ENCODE measurements around the gene TMEM151A. TPM values are rescaled to one million over a fixed set of nuclear protein-coding genes. Genes with fewer than 3 reads are reported as not detected.
"Not testable (repeated sequence)": the region's sequence is repeated elsewhere in the genome, so short reads cannot be mapped to it uniquely, and the experiment has no call there.

TMEM151A gene
- polyA plus RNA-seq, 4 donors = 0.12 to 0.24 TPM; not detected in 2

DNA sequence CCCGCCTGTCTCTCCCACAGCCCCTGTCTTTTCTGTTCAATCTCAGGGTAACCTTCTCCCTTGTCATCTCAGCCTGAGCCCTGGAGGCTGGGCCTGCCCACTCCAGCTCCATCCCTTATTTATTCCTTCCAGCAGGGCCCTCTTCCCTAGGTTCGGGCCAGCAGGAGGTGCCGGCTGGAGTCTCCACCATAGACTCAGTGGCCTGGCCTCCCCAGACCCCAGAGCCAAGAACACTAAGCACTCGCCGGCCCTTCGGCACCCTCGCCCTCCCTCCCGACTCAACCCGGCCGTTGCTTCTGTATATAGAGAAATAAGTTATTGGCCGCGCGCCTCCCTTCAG, 24.7 kb upstream of the TMEM151A start:
- no peak for DNase-seq (ENCODE audit: low read depth in 4 of 4, low spot score in 2 of 4)

- DNase-seq (ENCODE audit: low read depth in 4 of 4, low spot score in 2 of 4) = peak; percentile 78 to 83 (median 78)
Observed at GRCh38 chr11:66267379-66268243, 24.1 kb upstream of the TMEM151A start.

GRCh38 chr11:66268244-66268951, 23.3 kb upstream of the TMEM151A start, which contains the start of gene RAB1B:
Gene RAB1B (plus strand): TSS chr11:66268639. CDS start chr11:66268680, 41 bp downstream.
- peak; percentile 99 for DNase-seq (ENCODE audit: low read depth in 4 of 4, low spot score in 2 of 4)

GRCh38 chr11:66268952-66269905, 22.5 kb upstream of the TMEM151A start:
- no peak for DNase-seq (ENCODE audit: low read depth in 4 of 4, low spot score in 2 of 4)

DNA sequence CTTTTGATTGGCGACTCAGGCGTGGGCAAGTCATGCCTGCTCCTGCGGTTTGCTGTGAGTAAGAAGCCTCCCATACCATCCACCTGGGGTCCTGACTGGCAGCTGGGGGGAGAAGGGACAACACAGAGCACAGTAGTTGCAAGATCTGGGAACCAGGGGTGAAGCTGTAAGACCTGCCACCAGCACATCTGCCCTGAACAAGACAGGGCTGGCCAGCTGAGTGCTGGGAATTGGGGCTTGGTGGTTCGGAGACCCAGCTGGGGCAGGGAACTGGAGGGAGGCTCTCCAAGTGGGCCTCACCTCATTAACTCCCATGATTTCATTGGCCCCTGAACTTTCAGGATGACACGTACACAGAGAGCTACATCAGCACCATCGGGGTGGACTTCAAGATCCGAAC, 19.9 kb upstream of the TMEM151A start:
- no peak for DNase-seq (ENCODE audit: low read depth in 4 of 4, low spot score in 2 of 4)

GRCh38 chr11:66272596-66272995, 19.1 kb upstream of the TMEM151A start:
- DNase-seq (ENCODE audit: low read depth in 4 of 4, low spot score in 2 of 4) = no peak

GRCh38 chr11:66274219-66274618, 17.5 kb upstream of the TMEM151A start:
- DNase-seq (ENCODE audit: low read depth in 4 of 4, low spot score in 2 of 4) = no peak

- no peak for DNase-seq (ENCODE audit: low read depth in 4 of 4, low spot score in 2 of 4)
Observed at GRCh38 chr11:66275396-66275795, 16.3 kb upstream of the TMEM151A start.

- no peak for DNase-seq (ENCODE audit: low read depth in 4 of 4, low spot score in 2 of 4)
Observed at GRCh38 chr11:66275984-66276612, 15.6 kb upstream of the TMEM151A start.

- DNase-seq (ENCODE audit: low read depth in 4 of 4, low spot score in 2 of 4) = not testable (repeated sequence)
Observed at GRCh38 chr11:66276619-66277018, 15.1 kb upstream of the TMEM151A start.

DNA sequence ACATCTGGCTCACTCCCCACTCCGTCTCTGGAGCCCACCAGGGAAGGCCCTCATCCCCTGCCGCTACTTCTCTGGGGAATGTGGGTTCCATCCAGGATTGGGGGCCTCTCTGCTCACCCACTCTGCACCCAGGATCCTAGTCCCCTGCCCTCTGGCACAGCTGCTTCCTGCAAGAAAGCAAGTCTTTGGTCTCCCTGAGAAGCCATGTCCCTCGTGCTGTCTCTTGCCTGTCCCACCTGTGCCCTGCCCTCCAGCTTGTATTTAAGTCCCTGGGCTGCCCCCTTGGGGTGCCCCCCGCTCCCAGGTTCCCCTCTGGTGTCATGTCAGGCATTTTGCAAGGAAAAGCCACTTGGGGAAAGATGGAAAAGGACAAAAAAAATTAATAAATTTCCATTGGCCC, 14.6 kb upstream of the TMEM151A start:
- not testable (repeated sequence) for DNase-seq (ENCODE audit: low read depth in 4 of 4, low spot score in 2 of 4)

DNA sequence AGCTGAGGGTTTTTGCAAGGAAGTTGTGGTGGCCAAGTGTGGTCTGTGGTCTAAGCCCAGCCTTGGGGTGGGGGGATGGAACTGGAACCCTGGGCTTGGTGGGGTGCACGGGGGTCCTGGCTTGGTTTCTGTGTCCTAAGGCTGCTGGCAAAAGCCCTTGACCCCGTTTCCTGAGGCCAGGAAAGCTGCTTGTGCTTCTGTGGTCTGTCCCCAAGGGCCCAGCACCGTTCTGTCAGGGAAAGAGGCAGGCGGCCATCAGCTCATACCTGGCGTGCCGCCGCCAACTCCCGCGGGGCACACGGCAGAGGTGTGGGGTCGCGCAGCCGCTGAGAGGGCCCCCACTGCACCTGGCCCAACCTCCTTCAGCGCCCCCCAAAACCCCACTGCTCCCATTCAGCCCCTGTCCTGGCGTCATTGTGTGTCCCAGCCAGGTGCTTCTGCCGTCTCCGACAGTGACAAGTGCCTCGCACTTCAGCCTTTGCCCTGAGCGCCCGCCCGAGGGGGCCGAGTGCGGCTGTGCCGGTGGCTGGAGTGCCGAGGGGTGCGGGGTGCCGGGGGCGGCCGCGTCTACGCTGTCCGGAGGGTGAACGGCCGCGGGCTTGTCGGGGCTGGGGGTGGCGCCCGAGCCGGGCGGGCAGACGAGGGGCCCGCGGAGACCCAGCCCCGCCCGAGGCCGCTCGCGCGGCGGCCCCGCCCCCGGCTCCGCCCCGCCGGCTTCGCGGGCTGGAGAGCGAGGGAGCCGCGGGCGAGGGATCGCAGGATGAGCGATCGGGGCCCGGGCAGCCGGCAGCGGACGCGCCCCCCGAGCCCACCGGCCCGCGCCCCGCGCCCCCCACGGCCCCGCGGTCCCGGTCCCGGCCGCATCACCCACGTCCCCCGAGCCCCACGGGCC, 14.0 kb upstream of the TMEM151A start, which contains the start of gene CNIH2:
CNIH2 (plus strand) TSS at position 705 of the 892 bp plus-strand sequence. CDS start 282 bp downstream, outside the sequence.
- DNase-seq (ENCODE audit: low read depth in 4 of 4, low spot score in 2 of 4) = no peak

- DNase-seq (ENCODE audit: low read depth in 4 of 4, low spot score in 2 of 4) = no peak
Observed at GRCh38 chr11:66278363-66279091, 13.2 kb upstream of the TMEM151A start.

DNA sequence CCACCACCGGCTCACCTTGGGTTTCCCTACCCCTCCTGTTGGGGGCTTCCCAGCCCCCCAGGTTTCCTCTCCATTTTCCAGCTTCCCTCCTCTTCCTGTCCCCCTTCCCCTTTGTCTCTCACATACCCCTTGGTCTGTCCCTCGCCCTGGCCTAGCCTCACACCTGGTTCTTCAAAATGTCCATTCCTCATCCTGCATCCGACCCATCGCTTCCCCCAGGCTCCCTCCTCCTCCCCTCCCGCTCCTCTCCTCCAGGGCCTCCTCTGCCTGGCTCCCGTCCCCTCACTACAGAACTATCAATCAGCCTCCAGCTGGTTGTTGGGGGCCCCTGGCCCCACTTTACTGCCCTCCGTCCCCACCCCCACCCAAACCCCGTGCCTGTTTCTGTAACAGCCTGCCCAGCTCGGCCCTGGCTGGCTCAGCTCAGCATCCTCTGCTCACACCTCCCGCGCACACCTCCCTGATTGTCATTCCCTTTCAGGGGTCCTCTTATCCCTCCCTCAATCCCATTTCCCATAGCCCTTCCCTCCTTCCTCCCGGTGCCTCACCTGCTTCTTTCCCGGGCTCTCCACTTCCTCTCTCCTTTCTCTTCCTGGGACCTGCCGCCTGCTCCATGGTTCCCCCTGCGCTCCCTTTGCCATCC, 12.5 kb upstream of the TMEM151A start:
- no peak for DNase-seq (ENCODE audit: low read depth in 4 of 4, low spot score in 2 of 4)

DNA sequence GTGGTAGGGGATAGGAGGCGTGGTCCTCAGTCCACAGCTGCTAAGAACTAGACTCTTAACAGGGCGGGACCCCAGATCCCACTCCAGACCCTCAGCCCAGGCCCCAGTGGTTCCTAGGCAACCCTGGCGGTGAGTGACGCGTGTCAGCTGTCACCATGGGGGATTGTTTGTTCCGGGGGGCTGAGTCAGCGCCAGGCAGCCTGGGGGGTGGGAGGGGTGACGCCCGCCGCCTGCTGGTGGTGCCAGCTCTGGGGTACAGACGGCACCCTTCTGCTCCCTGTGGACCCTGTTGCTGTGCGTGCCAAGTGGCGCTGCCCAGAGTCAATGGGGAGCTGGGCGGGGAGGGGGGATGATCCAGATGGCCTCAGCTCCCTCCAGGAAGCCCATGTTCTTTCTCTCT, 11.3 kb upstream of the TMEM151A start:
- no peak for DNase-seq (ENCODE audit: low read depth in 4 of 4, low spot score in 2 of 4)

DNA sequence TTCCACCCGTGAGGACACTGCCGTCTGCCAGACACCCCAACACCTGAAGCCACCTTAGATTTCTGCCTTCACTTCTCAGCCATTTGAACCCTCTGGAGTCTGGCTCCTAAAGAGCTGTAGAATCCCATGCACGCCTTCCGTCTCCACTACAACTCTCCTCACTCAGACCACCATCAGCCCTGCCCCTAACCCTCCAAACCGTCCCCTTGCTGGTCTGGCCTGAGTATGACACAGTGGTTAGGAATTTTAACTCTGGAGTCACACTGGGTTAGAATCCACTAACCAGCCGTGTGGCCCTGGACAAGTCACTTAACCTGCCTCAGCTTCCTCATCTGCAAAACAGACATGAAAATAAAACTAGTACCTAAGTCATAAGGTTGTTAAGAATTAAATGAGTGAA, 10.7 kb upstream of the TMEM151A start:
- DNase-seq (ENCODE audit: low read depth in 4 of 4, low spot score in 2 of 4) = no peak

- no peak for DNase-seq (ENCODE audit: low read depth in 4 of 4, low spot score in 2 of 4)
Observed at GRCh38 chr11:66281776-66282467, 9.8 kb upstream of the TMEM151A start.
